Thoracic aorta (tissue), 2 donors: Measurements from ENCODE around the gene PRPF6. TPM values are rescaled to one million over a fixed set of nuclear protein-coding genes. Genes with fewer than 3 reads are reported as not detected.

Experiments used
- ATAC-seq: fragments of 150-250 bp; one replicate; pipeline ENCODE4 v1.8.0; 2017; ENCODE audit warnings: low read depth; ENCODE audit not compliant: insufficient number of reproducible peaks, low FRiP score
- DNase-seq: peaks from one replicate; pipeline ENCODE4 v3.0.0-alpha.2; 2020; ENCODE audit warnings: low spot score
- H3K27ac ChIP-seq, 2 donors: fragments of 200-600 bp; sonication (generic); 1 replicate in 1 of 2; 2 replicates in 1 of 2; pipeline ENCODE4 v1.5.1; 2016; ENCODE audit warnings: mild to moderate bottlenecking in 2 of 2, moderate library complexity in 2 of 2
- H3K27me3 ChIP-seq: fragments of 200-600 bp; sonication (generic); replicated peaks from 2 replicates; pipeline ENCODE4 v1.6.0; 2016; ENCODE audit warnings: mild to moderate bottlenecking; ENCODE audit not compliant: insufficient read depth
- H3K36me3 ChIP-seq: fragments of 200-600 bp; sonication (generic); one replicate; pipeline ENCODE4 v1.5.1; 2016
- H3K4me1 ChIP-seq, 2 donors: fragments of 200-600 bp; sonication (generic); 1 replicate in 1 of 2; 2 replicates in 1 of 2; pipeline versions ENCODE4 v1.5.1 to v1.6.0; 2016; ENCODE audit warnings: low read depth in 2 of 2, mild to moderate bottlenecking in 1 of 2; ENCODE audit not compliant: control insufficient read depth in 1 of 2
- H3K4me3 ChIP-seq: fragments of 200-600 bp; sonication (generic); 2 replicates; pipeline ENCODE4 v1.5.1; 2016; ENCODE audit warnings: mild to moderate bottlenecking
- H3K9me3 ChIP-seq: fragments of 200-600 bp; sonication (generic); 2 replicates; pipeline ENCODE4 v1.5.1; 2016
- total RNA-seq, 2 donors: library from RNA; depleted of rRNA; stranded (reverse); fragments of >200 nt; gene quantifications; one replicate each; pipeline versions ENCODE4 v1.1.0 to v1.2.3, GENCODE V29; 2016
- TF ChIP-seq, protein P1 (sequence below): fragments of 200-600 bp; sonication (generic); IDR thresholded peaks from one replicate; pipeline ENCODE4 v1.5.1; 2019; ENCODE audit warnings: antibody characterized with exemption

PRPF6 gene
- total RNA-seq, 2 donors from 2014 or later, result 51.9 to 52.9 TPM

GRCh38 chr20:64023361-64024140 is 42.6 kb downstream of the PRPF6 start:
- TF ChIP-seq, protein P1, sequence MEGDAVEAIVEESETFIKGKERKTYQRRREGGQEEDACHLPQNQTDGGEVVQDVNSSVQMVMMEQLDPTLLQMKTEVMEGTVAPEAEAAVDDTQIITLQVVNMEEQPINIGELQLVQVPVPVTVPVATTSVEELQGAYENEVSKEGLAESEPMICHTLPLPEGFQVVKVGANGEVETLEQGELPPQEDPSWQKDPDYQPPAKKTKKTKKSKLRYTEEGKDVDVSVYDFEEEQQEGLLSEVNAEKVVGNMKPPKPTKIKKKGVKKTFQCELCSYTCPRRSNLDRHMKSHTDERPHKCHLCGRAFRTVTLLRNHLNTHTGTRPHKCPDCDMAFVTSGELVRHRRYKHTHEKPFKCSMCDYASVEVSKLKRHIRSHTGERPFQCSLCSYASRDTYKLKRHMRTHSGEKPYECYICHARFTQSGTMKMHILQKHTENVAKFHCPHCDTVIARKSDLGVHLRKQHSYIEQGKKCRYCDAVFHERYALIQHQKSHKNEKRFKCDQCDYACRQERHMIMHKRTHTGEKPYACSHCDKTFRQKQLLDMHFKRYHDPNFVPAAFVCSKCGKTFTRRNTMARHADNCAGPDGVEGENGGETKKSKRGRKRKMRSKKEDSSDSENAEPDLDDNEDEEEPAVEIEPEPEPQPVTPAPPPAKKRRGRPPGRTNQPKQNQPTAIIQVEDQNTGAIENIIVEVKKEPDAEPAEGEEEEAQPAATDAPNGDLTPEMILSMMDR, result no peak
- Histone ChIP-seq H3K36me3 (peaks cover 73% of the 10 kb centered on the region), H3K27ac (no peak overlapping the region), H3K4me1 (no peaks in the 10 kb centered on the region), H3K27me3 (no peaks in the 10 kb centered on the region), H3K4me3 (no peak overlapping the region), H3K9me3 (no peaks in the 10 kb centered on the region)
- no peak for ATAC-seq
- no peak for DNase-seq

GRCh38 chr20:64024141-64024990 is 43.4 kb downstream of the PRPF6 start:
- ATAC-seq (no peak), DNase-seq (no peak)
- H3K4me3 ChIP-seq, result no peak overlapping the region
- H3K4me1 ChIP-seq, result no peaks in the 10 kb centered on the region
- H3K27ac ChIP-seq, result no peak overlapping the region
- TF ChIP-seq, protein P1, result no peak
- H3K9me3 ChIP-seq, result no peaks in the 10 kb centered on the region
- no peaks in the 10 kb centered on the region for H3K27me3 ChIP-seq
- peaks cover 76% of the 10 kb centered on the region for H3K36me3 ChIP-seq

DNA sequence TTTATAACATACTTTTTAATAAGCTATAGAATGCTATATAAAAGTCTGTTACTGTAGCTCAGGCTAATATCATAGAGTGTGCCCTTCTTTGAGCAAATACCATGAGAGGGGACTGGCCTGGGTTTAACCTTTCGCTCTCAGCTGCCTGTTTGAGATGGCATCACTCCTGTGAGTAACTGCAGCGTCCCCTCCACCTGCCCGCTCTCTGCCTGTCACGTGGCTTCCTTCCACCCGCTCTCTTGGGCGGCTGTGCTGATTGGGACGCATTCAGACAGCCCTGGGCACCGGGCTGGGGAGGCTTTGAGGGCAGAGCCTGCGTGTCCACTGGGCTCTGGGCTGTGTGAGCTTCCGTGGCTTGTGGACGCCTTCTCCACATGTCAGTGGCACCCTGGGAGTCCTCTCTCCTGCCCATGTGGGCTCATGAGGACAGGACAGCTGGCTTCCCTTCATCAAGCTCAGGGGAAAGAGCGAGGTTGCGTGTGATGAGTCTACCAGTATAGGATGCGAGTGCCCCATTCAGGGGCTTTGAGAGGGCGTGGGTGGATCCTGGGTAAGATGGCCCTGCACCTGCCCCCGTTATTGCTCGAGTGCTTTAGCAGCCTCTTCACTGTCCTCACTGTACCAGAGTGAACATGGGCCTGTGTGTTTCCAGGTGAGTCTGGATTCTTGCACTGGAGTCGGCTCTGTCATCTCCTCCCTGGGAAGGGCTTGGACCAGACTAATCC is 44.3 kb downstream of the PRPF6 start:
- DNase-seq (no peak), ATAC-seq (no peak)
- H3K9me3 ChIP-seq, result no peaks in the 10 kb centered on the region
- H3K27ac ChIP-seq, result no peak overlapping the region
- peaks cover 81% of the 10 kb centered on the region for H3K36me3 ChIP-seq
- TF ChIP-seq, protein P1, result no peak
- no peaks in the 10 kb centered on the region for H3K27me3 ChIP-seq
- H3K4me1 ChIP-seq, result no peaks in the 10 kb centered on the region
- no peak overlapping the region for H3K4me3 ChIP-seq

- Histone ChIP-seq H3K4me1 (no peaks in the 10 kb centered on the region), H3K4me3 (no peak overlapping the region), H3K36me3 (peaks cover 87% of the 10 kb centered on the region), H3K9me3 (no peaks in the 10 kb centered on the region), H3K27me3 (no peaks in the 10 kb centered on the region), H3K27ac (no peak overlapping the region)
- DNase-seq (no peak), ATAC-seq (no peak)
- TF ChIP-seq, protein P1, result no peak
These were observed 45.0 kb downstream of the PRPF6 start for GRCh38 chr20:64025826-64026412.
